A673 (cell line): ENCODE results near the gene ANKRD12. TPM values are rescaled to one million over a fixed set of nuclear protein-coding genes. Genes with fewer than 3 reads are reported as not detected.

ENCODE experiments used
- BruUV-seq: library from RNA; stranded (reverse); fragments of 400-500 nt; replicated peaks from 2 replicates; lab custom pipeline; 2021; lab: Mats Ljungman, UMichigan
- CTCF ChIA-PET: fragments of 300-600 bp; sonication (Branson Sonifier 250); formaldehyde crosslinking; loops from one replicate; lab custom pipeline; 2022; ENCODE audit warnings: antibody characterized with exemption; lab: Charles Lee
- POLR2A ChIA-PET: fragments of 300-600 bp; sonication (Branson Sonifier 250); formaldehyde crosslinking; loops from one replicate; lab custom pipeline; 2022; ENCODE audit warnings: antibody characterized with exemption; ENCODE audit not compliant: low non-redundant PET; lab: Charles Lee
- DNase-seq: peaks from one replicate; pipeline ENCODE4 v3.0.0-alpha.2; 2015; ENCODE audit warnings: low spot score
- H3K27ac ChIP-seq: fragments of 200-600 bp; sonication (generic); 2 replicates; pipeline ENCODE4 v1.5.1; 2016; ENCODE audit warnings: mixed run types, low read depth, mild to moderate bottlenecking, mixed read lengths, antibody characterized with exemption, low read length; ENCODE audit not compliant: poor library complexity, severe bottlenecking
- H3K27me3 ChIP-seq: fragments of 200-600 bp; sonication (generic); replicated peaks from 2 replicates; pipeline ENCODE4 v1.6.1; 2017; ENCODE audit warnings: mixed run types, low read depth, mild to moderate bottlenecking, mixed read lengths, antibody characterized with exemption, low read length; ENCODE audit not compliant: insufficient read depth, poor library complexity
- H3K36me3 ChIP-seq: fragments of 200-600 bp; sonication (generic); 2 replicates; pipeline ENCODE4 v1.6.1; 2016; ENCODE audit warnings: mixed run types, mild to moderate bottlenecking, mixed read lengths, antibody characterized with exemption, low read length; ENCODE audit not compliant: insufficient read depth, poor library complexity, severe bottlenecking
- H3K4me1 ChIP-seq: fragments of 200-600 bp; sonication (generic); 2 replicates; pipeline ENCODE4 v1.6.1; 2017; ENCODE audit warnings: mixed run types, mild to moderate bottlenecking, mixed read lengths, antibody characterized with exemption, low read length; ENCODE audit not compliant: insufficient read depth, poor library complexity, severe bottlenecking
- H3K4me3 ChIP-seq: fragments of 200-600 bp; sonication (generic); 2 replicates; pipeline ENCODE4 v1.5.1; 2016; ENCODE audit warnings: low read depth, mixed run types, mild to moderate bottlenecking, mixed read lengths, low read length; ENCODE audit not compliant: poor library complexity, severe bottlenecking
- H3K9me3 ChIP-seq: fragments of 200-600 bp; sonication (generic); 2 replicates; pipeline ENCODE4 v1.6.1; 2016; ENCODE audit warnings: mixed run types, low read depth, mild to moderate bottlenecking, mixed read lengths, antibody characterized with exemption, low read length; ENCODE audit not compliant: poor library complexity, severe bottlenecking
- CTCF ChIP-seq: fragments of 300-800, 200-600 bp; sonication (generic); conservative IDR thresholded peaks from 2 replicates; pipeline ENCODE4 v1.5.1; 2017; ENCODE audit warnings: low read depth, mild to moderate bottlenecking, antibody characterized with exemption, low read length, moderate library complexity, mixed read lengths
- EZH2 ChIP-seq: fragments of 200-600 bp; sonication (generic); IDR thresholded peaks from 2 replicates; pipeline ENCODE4 v1.6.1; 2017; ENCODE audit warnings: borderline replicate concordance, low read depth, mild to moderate bottlenecking, mixed read lengths, antibody characterized with exemption, low read length; ENCODE audit not compliant: poor library complexity, severe bottlenecking
- intact Hi-C: fragments of 100-400 bp; cut with micrococcal nuclease; formaldehyde crosslinking; loops from one replicate; pipeline ENCODE4 v1.10.0; 2022; ENCODE audit not compliant: unreplicated experiment
- total RNA-seq: library from RNA; stranded (reverse); gene quantifications from 2 replicates; pipeline ENCODE4 v1.2.3, GENCODE V29; 2021

ANKRD12 gene
- total RNA-seq, 1 experiment from 2014 or later, result 24.2 TPM

- intact Hi-C loops, result no loop called here
- no peak for TF ChIP-seq EZH2
- TF ChIP-seq CTCF, result no peak
- no peak for DNase-seq
- Histone ChIP-seq H3K27ac (no peak overlapping the region), H3K27me3 (no peaks in the 10 kb centered on the region), H3K4me1 (peaks cover 23% of the 10 kb centered on the region), H3K36me3 (no peaks in the 10 kb centered on the region), H3K4me3 (no peak overlapping the region), H3K9me3 (no peaks in the 10 kb centered on the region)
- BruUV-seq, result no TSS peak
- POLR2A ChIA-PET, result no interaction called here
- CTCF ChIA-PET, result no interaction called here
These were observed 4.4 kb downstream of the ANKRD12 start for GRCh38 chr18:9140984-9141383.

GRCh38 chr18:9146224-9146623 lies 9.6 kb downstream of the ANKRD12 start:
- BruUV-seq, result no TSS peak
- Histone ChIP-seq H3K27me3 (no peaks in the 10 kb centered on the region), H3K36me3 (no peaks in the 10 kb centered on the region), H3K4me1 (peaks cover 4% of the 10 kb centered on the region), H3K27ac (no peak overlapping the region), H3K4me3 (no peak overlapping the region), H3K9me3 (no peaks in the 10 kb centered on the region)
- POLR2A ChIA-PET, result no interaction called here
- CTCF ChIA-PET, result no interaction called here
- no peak for TF ChIP-seq EZH2
- no peak for TF ChIP-seq CTCF
- intact Hi-C loops, result loop anchor here (5.0 kb wide), 1 partner anchor 159 kb away; no protein-coding TSS in a partner anchor
- no peak for DNase-seq

GRCh38 chr18:9147440-9148202 lies 11.0 kb downstream of the ANKRD12 start:
- TF ChIP-seq EZH2 (no peak), CTCF (peak; percentile 80)
- no TSS peak for BruUV-seq
- Histone ChIP-seq H3K4me3 (no peak overlapping the region), H3K27ac (no peak overlapping the region), H3K4me1 (peaks cover 4% of the 10 kb centered on the region), H3K27me3 (no peaks in the 10 kb centered on the region), H3K36me3 (no peaks in the 10 kb centered on the region), H3K9me3 (no peaks in the 10 kb centered on the region)
- ChIA-PET CTCF (interaction anchor here (0.6 to 1.3 kb wide), 2 partner anchors 74 to 82 kb away, joined by 4 to 6 read pairs; no protein-coding TSS in a partner anchor), POLR2A (no interaction called here)
- DNase-seq, result peak; percentile 76
- intact Hi-C loops, result loop anchor here (1.0 to 5.0 kb wide), 2 partner anchors 74 to 160 kb away; no protein-coding TSS in a partner anchor
